Stimulated activated CD4-positive, alpha-beta T cell treated with anti-CD3 and anti-CD28 coated beads, TNF-alpha, amount 100 ng/mL, for 4 hours (primary cell): ENCODE data around the gene LRP10.
"Not testable (repeated sequence)": the region's sequence is repeated elsewhere in the genome, so short reads cannot be mapped to it uniquely, and the experiment has no call there.

ENCODE experiments used
- DNase-seq, 3 experiments: peaks; one replicate each; pipeline ENCODE4 v3.0.0-alpha.2; 2020; ENCODE audit warnings: low read depth in 3 of 3

Gene LRP10

GRCh38 chr14:22887260-22887989, 15.9 kb downstream of the LRP10 start:
- peak in 1 of 3 experiments; percentile 10 for DNase-seq

DNA sequence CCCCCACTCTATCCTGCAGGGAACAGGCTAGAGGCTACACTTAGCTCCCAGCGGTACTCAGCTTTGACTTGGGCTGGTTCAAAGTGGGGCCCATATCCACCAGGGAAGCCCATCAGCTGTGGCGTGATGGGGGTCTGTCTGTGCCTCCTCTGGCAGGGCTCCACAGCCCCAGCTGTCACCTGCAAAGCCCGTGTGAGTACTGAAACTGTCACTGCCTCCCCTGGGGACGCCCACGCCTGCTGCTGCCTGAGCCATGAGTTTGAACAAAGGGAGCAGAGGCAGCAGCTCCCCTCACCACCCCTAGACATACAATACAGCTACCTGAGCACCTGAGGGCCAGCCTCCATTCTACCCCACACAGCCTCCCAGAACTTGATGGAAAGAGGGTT, 16.4 kb downstream of the LRP10 start:
- DNase-seq, result peak; percentile 43 to 61 (median 56)

DNA sequence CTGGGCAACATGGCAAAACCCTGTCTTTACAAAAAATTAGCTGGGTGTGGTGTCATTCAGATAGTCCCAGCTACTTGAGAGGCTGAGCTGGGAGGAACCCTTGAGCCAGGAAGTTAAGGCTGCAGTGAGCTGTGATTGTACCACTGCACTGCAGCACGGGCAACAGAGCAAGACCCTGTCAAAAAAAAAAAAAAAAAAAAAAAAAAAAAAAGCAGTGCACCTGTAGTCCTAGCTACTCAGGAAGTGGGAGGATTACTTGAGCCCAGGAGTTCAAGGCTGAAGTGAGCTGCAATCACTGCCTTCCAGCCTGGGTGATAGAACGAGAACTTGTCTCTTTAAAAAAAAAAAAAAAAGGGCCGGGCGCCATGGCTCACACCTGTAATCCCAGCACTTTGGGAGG, 17.1 kb downstream of the LRP10 start:
- DNase-seq, result no peak

GRCh38 chr14:22890416-22890815, 18.9 kb downstream of the LRP10 start:
- no peak for DNase-seq

- no peak for DNase-seq
These were observed 20.9 kb downstream of the LRP10 start for GRCh38 chr14:22892488-22892887.

- DNase-seq, result no peak
These were observed 22.2 kb downstream of the LRP10 start for GRCh38 chr14:22893706-22894105.

DNA sequence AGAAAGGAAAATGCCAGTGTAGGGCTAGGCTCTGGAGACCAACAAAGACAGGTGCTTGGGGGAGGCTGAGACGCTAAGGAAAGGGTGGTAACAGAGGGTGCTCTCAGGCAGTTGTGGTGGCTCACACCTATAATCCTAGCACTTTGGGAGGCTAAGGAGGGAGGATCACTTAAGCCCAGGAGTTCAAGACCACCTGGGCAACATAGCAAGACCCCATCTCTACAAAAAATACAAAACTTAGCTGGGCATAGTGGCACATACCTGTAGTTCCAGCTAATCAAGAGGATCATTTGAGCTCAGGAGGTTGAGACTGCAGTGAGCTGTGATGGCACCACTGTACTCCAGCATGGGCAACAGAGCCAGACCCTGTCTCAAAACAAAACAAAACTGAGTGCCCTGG, 23.9 kb downstream of the LRP10 start:
- DNase-seq, result no peak

DNA sequence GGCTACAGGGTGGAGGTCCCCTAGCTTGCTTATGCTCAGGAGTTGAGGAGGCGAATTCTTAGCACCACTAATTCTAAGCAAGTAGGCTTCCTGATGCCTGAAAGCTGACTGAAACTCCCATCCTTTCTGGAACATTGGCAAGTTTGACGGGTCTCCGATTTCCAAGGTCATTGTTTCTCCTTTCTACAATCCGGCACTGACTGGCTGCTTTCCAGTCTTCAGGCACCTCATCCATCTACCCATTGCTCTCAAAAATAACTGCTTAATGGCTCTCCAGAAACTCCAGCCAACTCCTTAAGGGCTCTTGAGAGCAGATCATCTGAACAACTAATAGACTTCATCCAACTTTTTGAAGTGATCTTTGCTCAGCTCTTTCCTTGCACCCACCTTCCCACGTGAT, 24.8 kb downstream of the LRP10 start:
- no peak for DNase-seq

GRCh38 chr14:22896760-22897159, 25.2 kb downstream of the LRP10 start:
- no peak for DNase-seq

DNA sequence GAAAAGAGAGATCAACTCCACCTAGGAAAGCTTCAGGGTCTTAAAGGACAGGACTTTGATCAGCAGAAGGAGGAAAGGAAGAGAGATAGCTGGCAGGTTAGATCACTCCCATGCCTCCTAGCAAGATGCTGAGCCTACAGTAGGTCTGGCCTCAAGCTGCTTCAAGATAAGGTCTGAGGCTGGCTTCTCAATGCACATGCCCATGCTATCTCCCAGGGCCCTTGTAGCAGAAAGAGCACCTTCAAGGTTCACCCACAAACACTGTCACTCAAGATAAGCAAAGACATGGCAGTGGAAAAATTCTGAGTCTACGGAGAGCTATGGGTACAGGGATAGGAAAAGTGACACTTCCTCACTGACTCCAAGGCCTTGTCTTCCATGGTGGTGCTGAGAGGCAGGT, 25.8 kb downstream of the LRP10 start:
- no peak for DNase-seq

DNA sequence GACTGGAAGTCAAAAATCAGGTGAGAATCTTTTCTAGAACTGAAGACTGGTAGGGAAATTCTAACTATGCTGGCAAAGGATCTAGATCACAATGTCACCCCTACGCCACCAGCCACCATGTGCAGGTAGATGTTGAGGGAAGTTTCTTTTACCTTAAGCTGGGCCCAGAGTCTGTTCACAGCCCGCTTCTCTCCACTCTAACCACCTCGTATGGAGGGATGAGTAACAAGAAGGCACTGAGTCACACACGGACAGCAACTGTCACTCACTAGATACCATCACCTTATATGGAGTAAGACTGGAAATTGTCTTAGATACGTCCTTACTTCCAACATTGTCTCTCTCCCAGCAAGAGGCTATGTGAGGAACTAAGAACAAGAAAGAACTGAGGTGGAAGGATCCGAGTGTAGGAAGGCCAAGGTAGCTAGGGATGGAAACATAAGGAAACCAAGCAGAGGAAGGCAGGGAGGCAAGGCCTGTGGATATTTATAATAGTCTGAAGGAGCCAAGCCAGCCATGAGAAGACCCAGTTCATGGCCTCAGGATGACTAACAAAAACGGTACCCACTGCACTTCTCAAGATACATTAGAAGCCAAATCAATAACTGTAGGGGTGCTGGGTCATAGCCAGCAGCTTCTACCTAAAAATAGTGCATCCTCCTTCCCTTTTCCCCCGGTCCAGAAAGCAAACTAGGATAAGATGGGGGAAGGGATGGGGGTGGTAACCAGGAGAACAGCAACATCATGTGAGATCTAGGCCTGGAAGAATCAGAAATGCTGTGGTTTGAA, 27.0 kb downstream of the LRP10 start:
- DNase-seq, result no peak

DNA sequence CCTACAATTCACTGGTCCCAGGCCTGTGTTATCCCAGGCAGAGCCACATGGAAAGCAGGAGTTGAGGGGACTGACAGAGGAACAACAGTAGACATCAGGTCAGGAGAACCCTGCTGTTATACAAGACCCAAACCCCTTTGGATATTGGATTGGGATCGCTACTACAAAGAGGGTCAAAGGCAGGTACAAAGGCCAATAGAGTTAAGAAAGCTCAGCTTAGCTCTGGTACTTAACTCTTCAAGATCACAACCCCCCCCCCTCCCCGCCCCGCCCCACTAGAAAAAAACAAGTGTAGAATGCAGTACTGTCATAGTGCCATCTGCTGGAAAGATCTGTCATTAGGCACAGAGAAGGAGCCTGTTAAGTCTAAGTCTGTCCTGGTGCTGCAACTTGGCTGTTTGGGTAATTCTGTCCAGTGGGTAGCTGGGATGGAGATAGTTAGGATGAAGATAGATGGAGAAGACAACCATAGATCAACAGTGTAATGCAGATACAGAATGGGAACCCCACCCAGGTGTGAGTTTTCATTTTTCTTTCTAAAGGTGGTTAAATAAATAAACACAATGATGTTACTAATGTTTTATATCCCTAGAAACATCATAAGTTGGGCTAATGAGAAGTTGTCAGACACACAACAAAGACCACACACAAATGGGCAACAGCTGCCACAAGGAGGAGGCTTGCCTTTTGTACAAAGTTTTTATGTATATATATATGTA, 28.7 kb downstream of the LRP10 start:
- peak in 1 of 3 experiments; percentile 32 for DNase-seq

DNA sequence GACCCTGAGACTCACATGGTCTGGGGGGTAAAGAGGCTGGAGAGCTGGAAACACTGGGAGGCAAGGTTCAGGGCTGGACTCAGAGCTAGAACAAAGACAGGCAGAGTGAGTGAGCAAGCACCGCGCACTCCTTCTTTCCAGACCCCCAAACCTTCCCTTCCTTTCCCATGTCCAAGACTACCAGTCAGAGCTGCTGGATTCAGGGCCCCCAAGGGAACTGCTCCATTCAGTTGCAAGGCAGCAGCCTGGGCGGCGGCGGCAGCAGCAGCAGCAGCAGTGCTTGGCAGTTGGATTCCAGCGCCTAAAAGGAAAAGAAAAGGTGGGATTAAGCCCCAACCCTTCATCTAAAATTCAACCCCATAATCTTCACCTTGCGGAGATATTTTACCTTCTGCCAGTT, 30.3 kb downstream of the LRP10 start:
- DNase-seq, result no peak

- DNase-seq, result no peak
These were observed 32.2 kb downstream of the LRP10 start for GRCh38 chr14:22903742-22904087.

GRCh38 chr14:22905627-22906026, 34.1 kb downstream of the LRP10 start:
- no peak for DNase-seq

- DNase-seq, result no peak
These were observed 34.5 kb downstream of the LRP10 start for GRCh38 chr14:22906073-22906472.

- DNase-seq, result no peak
These were observed 35.9 kb downstream of the LRP10 start for GRCh38 chr14:22907429-22907828.

DNA sequence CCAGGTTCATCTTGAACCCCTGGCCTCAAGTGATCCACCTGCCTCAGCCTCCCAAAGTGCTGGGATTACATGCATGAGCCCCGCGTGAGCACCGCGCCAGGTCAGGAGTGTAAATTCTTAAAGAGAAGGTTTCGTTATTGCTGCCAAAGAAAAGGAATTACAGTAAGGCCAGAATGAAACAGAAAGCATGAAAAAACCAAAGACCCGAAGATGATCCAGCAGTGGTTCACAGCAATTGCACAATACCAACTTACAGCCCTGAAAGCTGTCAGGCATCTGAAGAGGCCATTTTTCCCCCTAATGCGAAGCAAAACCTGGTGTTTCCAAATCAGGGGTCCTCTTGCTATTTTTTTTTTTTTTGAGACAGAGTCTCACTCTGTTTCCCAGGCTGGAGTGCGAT, 37.1 kb downstream of the LRP10 start:
- DNase-seq, result no peak

GRCh38 chr14:22910916-22911315, 39.4 kb downstream of the LRP10 start:
- DNase-seq, result no peak

- DNase-seq, result not testable (repeated sequence)
These were observed 43.3 kb downstream of the LRP10 start for GRCh38 chr14:22914836-22915235.

DNA sequence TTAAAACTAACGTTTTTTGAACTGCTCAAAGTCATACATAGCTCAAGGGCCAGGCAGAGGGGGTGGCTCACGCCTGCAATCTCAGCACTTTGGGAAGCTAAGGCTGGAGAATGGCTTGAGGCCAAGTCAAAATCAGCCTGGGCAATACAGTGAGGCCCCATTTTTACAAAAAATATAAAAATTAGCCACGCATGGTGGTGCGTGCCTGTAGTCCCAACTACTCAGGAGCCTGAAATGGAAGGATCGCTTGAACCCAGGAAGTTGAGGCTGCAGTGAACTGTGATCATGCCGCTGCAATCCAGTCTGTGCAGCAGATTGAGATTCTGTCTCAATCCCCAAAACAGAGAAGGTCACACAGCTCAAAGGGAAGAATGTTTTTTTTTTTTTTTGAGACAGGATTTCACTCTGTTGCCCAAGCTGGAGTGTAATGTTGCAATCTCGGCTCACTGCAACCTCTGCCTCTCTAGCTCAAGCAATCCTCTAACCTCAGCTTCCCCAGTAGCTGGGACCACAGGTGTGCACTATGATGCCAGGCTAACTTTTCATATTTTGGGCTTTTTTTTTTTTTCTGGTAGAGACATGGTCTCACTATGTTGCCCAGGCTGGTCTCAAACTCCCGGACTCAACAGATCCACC, 44.5 kb downstream of the LRP10 start:
- DNase-seq, result no peak
